Spleen (tissue), 7 donors: Measurements from ENCODE around the gene MARCHF4.

Experiments
- POLR2A ChIP-seq, 3 donors: fragments of 450-650 bp; IDR thresholded peaks; one replicate each; pipeline ENCODE4 v1.5.1; 2017; ENCODE audit warnings: antibody characterized with exemption in 3 of 3, mild to moderate bottlenecking in 1 of 3
- POLR2AphosphoS5 ChIP-seq, 3 donors: sonication (generic); formaldehyde crosslinking; IDR thresholded peaks; one replicate each; pipeline ENCODE4 v1.5.1; 2017; ENCODE audit warnings: antibody characterized with exemption in 3 of 3
- TF ChIP-seq, protein P1 (sequence below), 11 experiments: fragments of 200-600 bp in 7 of 11; fragments of 450-650 bp in 4 of 11; sonication (generic) in 4 of 11; IDR thresholded peaks in 8 of 11; conservative IDR thresholded peaks in 3 of 11; 1 replicate in 7 of 11; 2 replicates in 4 of 11; pipeline versions ENCODE4 v1.4.0 to v1.8.0; 2016 to 2021; ENCODE audit warnings: antibody characterized with exemption in 11 of 11, inconsistent platforms in 4 of 11, mild to moderate bottlenecking in 1 of 11
- donor health status: DM: no; HTN: no; CAD: no; lungs with moderate emphysema.
- donor health status: DM: no; HTN: no; CAD: no.
- donor health status: DM: no; HTN: no; CAD: no.

DNA sequence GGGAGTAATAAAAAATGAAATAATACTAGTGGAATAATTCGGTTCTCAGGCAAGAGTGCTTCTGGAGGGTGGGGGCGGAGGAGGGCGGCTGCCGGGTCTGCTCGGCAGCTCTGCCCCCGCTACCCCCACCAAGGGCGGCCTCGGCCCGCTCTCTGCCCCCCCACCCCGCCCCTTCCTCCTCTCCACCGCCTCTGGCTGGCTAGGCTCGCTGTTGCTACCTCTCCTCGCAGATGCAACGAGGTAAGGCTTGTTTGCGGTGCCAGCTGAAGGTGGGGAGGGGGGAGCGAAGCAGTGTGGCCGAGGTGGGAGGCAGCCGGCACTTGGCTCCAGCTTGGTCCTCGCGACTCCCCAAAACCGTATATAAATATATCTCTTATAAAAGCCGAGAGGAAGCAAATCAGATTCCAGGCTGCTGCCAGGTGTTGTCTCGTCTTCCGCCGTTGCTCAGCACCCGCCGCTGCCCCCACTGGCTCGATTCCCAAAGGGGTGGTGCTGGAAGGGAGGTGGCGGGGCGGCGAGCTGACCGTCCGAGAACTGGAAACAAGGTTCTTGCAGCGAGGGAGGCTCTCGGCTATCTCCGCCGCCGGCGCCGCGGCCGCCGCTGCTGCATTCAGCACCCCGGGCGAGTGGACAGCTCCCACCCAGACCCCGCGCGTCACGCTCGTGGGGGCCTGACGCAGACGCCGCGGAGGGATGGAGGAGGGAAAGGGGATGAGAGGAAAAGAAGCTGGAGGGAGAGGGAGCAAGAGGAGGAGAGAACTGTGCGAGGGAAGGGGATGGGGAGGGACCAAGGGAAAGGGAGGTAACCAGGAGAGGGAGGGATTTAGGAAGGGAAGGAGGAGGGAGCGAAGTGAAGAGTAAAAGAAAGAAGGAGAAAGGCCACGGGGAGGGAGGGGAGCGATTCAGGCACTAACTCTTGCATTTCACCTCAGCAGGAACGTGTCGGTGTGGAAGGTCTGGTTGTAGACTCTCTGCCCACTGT is at the start of gene MARCHF4:
- TF ChIP-seq, protein P1, sequence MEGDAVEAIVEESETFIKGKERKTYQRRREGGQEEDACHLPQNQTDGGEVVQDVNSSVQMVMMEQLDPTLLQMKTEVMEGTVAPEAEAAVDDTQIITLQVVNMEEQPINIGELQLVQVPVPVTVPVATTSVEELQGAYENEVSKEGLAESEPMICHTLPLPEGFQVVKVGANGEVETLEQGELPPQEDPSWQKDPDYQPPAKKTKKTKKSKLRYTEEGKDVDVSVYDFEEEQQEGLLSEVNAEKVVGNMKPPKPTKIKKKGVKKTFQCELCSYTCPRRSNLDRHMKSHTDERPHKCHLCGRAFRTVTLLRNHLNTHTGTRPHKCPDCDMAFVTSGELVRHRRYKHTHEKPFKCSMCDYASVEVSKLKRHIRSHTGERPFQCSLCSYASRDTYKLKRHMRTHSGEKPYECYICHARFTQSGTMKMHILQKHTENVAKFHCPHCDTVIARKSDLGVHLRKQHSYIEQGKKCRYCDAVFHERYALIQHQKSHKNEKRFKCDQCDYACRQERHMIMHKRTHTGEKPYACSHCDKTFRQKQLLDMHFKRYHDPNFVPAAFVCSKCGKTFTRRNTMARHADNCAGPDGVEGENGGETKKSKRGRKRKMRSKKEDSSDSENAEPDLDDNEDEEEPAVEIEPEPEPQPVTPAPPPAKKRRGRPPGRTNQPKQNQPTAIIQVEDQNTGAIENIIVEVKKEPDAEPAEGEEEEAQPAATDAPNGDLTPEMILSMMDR (IDR thresholded peaks at IDR 0.05 in 8 of 11, conservative IDR thresholded peaks at IDR 0.05 in 3 of 11): no peak
- no peak for TF ChIP-seq POLR2A (IDR thresholded peaks at IDR 0.05)
- TF ChIP-seq POLR2AphosphoS5 (IDR thresholded peaks at IDR 0.05): peak; percentile 22 to 76 (median 43)
